DND-41 (cell line): Measurements from ENCODE around the gene AGO3.

Experiments used
- ATAC-seq: fragments of 200-7000 bp; cut with Tn5 transposase; 3 replicates; pipeline ENCODE4 v1.9.1; 2021; ENCODE audit warnings: low read depth; ENCODE audit not compliant: insufficient read depth
- DNase-seq: peaks from one replicate; pipeline ENCODE4 v3.0.0-alpha.2; 2020
- H2AFZ ChIP-seq: 2 replicates; pipeline ENCODE4 v1.6.0; 2012; ENCODE audit warnings: low read depth, low read length
- H3K27ac ChIP-seq: 2 replicates; pipeline ENCODE4 v1.5.1; 2012; ENCODE audit warnings: low read length, inconsistent platforms
- H3K27me3 ChIP-seq: fragments of 200-600 bp; sonication (generic); 2 replicates; pipeline ENCODE4 v1.6.0; 2012; ENCODE audit warnings: low read length, mild to moderate bottlenecking, inconsistent platforms; ENCODE audit not compliant: insufficient read depth, poor library complexity
- H3K36me3 ChIP-seq: 2 replicates; pipeline ENCODE4 v1.5.1; 2012; ENCODE audit warnings: low read length, inconsistent platforms; ENCODE audit not compliant: insufficient read depth
- H3K4me1 ChIP-seq: 2 replicates; pipeline ENCODE4 v1.5.1; 2012; ENCODE audit warnings: mild to moderate bottlenecking, low read length; ENCODE audit not compliant: insufficient read depth
- H3K4me2 ChIP-seq: 2 replicates; pipeline ENCODE4 v1.6.0; 2012; ENCODE audit warnings: mild to moderate bottlenecking, moderate library complexity, low read length, inconsistent platforms; ENCODE audit not compliant: insufficient read depth
- H3K4me3 ChIP-seq, 2 experiments: fragments of 200-600 bp in 1 of 2; shearing (Covaris generic) in 1 of 2; 2 replicates each; pipeline ENCODE4 v1.5.1; 2012 to 2016; ENCODE audit warnings: inconsistent platforms in 2 of 2, low read length in 2 of 2, mild to moderate bottlenecking in 2 of 2, low read depth in 1 of 2, moderate library complexity in 1 of 2
- H3K79me2 ChIP-seq: 2 replicates; pipeline ENCODE4 v1.6.0; 2012; ENCODE audit warnings: low read length, inconsistent platforms; ENCODE audit not compliant: insufficient read depth
- H3K9ac ChIP-seq: 2 replicates; pipeline ENCODE4 v1.6.0; 2012; ENCODE audit warnings: low read depth, mild to moderate bottlenecking, inconsistent platforms, low read length, moderate library complexity
- H3K9me3 ChIP-seq: 2 replicates; pipeline ENCODE4 v1.5.1; 2012; ENCODE audit warnings: low read length, moderate library complexity, mild to moderate bottlenecking, inconsistent platforms; ENCODE audit not compliant: insufficient read depth, severe bottlenecking
- H4K20me1 ChIP-seq: 2 replicates; pipeline ENCODE4 v1.6.0; 2012; ENCODE audit warnings: low read length; ENCODE audit not compliant: insufficient read depth
- EZH2 ChIP-seq: IDR thresholded peaks from 3 replicates; pipeline ENCODE4 v1.6.1; 2012; ENCODE audit warnings: borderline replicate concordance, low read depth, mild to moderate bottlenecking, moderate library complexity, low read length, inconsistent platforms; ENCODE audit not compliant: severe bottlenecking
- TF ChIP-seq, protein P1 (sequence below): IDR thresholded peaks from 2 replicates; pipeline ENCODE4 v1.5.1; 2012; ENCODE audit warnings: borderline replicate concordance, low read length, moderate library complexity, mild to moderate bottlenecking; ENCODE audit not compliant: poor library complexity, severe bottlenecking; ENCODE audit errors: extremely low read depth

The AGO3 gene

DNA sequence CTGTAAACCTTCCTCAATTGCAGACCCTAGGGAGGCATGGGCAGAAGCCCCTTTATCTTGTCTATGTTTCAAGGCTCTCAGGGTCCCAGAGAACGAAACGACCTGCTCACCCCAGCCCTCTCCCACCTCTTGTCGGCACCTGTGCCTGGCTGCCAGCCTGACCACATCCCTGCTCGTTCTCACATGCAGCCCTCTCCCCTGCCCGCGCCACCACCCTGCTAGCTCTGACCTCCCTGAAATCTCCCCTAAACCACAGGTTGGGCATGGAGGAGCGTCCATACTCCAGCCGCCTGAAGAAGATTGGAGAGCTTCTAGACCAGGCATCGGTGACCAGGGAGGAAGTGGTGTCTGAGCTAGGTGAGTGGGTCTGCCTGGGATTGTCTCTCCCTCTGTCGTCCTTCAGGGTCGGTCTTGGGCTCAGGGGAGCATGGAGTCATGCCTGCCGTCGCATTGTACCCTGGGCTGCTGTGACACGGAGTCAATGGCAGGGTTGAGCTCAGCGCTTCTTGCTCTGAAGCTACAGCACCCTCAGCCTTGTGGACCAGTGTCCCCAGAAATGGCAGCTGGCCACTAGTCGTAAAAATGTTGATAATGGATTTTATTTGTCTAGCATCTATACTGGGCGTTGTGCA is 161.4 kb downstream of the AGO3 start:
- H3K4me2 ChIP-seq: no peak overlapping the region
- TF ChIP-seq EZH2: no peak
- TF ChIP-seq, protein P1, sequence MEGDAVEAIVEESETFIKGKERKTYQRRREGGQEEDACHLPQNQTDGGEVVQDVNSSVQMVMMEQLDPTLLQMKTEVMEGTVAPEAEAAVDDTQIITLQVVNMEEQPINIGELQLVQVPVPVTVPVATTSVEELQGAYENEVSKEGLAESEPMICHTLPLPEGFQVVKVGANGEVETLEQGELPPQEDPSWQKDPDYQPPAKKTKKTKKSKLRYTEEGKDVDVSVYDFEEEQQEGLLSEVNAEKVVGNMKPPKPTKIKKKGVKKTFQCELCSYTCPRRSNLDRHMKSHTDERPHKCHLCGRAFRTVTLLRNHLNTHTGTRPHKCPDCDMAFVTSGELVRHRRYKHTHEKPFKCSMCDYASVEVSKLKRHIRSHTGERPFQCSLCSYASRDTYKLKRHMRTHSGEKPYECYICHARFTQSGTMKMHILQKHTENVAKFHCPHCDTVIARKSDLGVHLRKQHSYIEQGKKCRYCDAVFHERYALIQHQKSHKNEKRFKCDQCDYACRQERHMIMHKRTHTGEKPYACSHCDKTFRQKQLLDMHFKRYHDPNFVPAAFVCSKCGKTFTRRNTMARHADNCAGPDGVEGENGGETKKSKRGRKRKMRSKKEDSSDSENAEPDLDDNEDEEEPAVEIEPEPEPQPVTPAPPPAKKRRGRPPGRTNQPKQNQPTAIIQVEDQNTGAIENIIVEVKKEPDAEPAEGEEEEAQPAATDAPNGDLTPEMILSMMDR: no peak

DNA sequence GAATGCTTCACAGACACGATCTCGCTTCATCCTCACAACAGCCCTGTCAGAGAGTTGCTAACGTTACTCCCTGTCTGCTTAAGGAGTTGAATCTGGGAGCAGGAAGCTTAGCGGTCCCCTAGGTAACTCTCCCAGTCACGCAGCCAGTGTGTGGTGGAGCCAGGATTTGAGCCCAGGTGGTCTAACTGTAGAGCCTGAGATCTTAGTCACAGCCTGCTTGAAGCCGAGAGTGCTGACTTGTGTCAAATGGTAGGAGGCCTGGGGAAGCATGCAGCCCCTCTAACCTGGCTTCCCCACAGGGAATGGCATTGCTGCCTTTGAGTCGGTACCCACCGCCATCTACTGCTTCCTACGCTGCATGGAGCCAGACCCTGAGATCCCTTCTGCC is 161.9 kb downstream of the AGO3 start:
- Histone ChIP-seq H3K4me3 (no peak overlapping the region), H3K4me1 (peaks cover 35% of the 10 kb centered on the region), H3K27me3 (no peaks in the 10 kb centered on the region), H3K4me2 (no peak overlapping the region), H3K79me2 (peaks cover 40% of the 10 kb centered on the region), H3K9me3 (no peaks in the 10 kb centered on the region), H3K27ac (no peak overlapping the region), H4K20me1 (peaks cover 28% of the 10 kb centered on the region), H3K36me3 (peaks cover 51% of the 10 kb centered on the region), H3K9ac (no peak overlapping the region), H2AFZ (no peak overlapping the region)
- DNase-seq (no peak), ATAC-seq (no peak)
- no peak for TF ChIP-seq EZH2
- TF ChIP-seq, protein P1: no peak

More for the DNA sequence above, 161.4 kb downstream of the AGO3 start:
- no peaks in the 10 kb centered on the region for H3K27me3 ChIP-seq
- peaks cover 51% of the 10 kb centered on the region for H3K36me3 ChIP-seq
- peaks cover 28% of the 10 kb centered on the region for H4K20me1 ChIP-seq
- H2AFZ ChIP-seq: no peak overlapping the region
- H3K9ac ChIP-seq: no peak overlapping the region
- H3K9me3 ChIP-seq: no peaks in the 10 kb centered on the region
- ATAC-seq: no peak
- DNase-seq: no peak
- H3K4me3 ChIP-seq: no peak overlapping the region
- H3K79me2 ChIP-seq: peaks cover 40% of the 10 kb centered on the region
- H3K27ac ChIP-seq: no peak overlapping the region
- H3K4me1 ChIP-seq: peaks cover 37% of the 10 kb centered on the region

DNA sequence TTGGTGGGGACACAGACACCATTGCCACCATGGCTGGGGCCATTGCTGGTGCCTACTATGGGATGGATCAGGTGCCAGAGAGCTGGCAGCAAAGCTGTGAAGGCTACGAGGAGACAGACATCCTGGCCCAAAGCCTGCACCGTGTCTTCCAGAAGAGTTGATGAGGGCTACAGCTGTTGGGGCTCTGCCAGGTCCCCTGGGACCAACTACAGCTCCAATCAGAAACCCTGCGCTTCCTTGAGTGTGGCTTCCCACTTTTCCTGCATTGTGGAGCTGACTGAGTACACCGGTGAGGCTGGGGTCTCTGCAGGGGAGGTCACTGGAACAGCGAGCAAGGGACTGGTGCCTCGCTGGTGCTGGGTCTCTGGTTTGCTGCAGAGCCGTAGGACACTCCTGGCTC is 162.3 kb downstream of the AGO3 start:
- Histone ChIP-seq H3K9ac (no peak overlapping the region), H3K4me3 (no peak overlapping the region), H3K79me2 (peaks cover 40% of the 10 kb centered on the region), H3K27me3 (no peaks in the 10 kb centered on the region), H3K4me1 (peaks cover 31% of the 10 kb centered on the region), H3K27ac (no peak overlapping the region), H3K4me2 (no peak overlapping the region), H2AFZ (no peak overlapping the region), H4K20me1 (peaks cover 28% of the 10 kb centered on the region), H3K36me3 (peaks cover 51% of the 10 kb centered on the region), H3K9me3 (no peaks in the 10 kb centered on the region)
- ATAC-seq (no peak), DNase-seq (no peak)
- TF ChIP-seq, protein P1: no peak

DNA sequence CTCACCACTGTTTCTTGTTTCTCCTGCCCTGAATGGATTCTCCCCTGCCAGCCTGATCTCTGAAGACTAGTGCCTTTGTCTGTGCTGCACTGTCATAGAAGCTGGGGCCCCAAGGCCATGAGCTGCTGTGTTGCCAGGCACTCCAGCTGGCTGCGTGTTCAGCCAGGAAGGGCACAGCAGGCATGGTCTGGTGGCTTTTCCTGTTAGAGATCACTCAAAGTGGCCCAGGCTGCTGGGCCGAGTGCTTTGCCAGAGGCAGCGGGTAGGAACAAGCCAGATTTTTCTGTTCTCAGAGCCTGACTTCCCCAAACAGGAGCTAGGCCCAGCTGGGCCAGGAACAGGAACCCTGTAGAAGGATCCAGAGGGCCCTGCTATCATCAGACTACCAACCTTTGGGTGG is 163.0 kb downstream of the AGO3 start:
- TF ChIP-seq, protein P1: no peak
- TF ChIP-seq EZH2: no peak
- peaks cover 38% of the 10 kb centered on the region for H3K79me2 ChIP-seq
- no peak overlapping the region for H3K4me2 ChIP-seq
- H3K27ac ChIP-seq: no peak overlapping the region
- H3K4me1 ChIP-seq: peaks cover 27% of the 10 kb centered on the region
- no peak for DNase-seq
- H3K9me3 ChIP-seq: no peaks in the 10 kb centered on the region
- ATAC-seq: no peak
- H3K9ac ChIP-seq: no peak overlapping the region
- peaks cover 51% of the 10 kb centered on the region for H3K36me3 ChIP-seq
- no peak overlapping the region for H2AFZ ChIP-seq
- H3K27me3 ChIP-seq: no peaks in the 10 kb centered on the region
- peaks cover 28% of the 10 kb centered on the region for H4K20me1 ChIP-seq
- H3K4me3 ChIP-seq: no peak overlapping the region
